ENCODE results near the gene ZSCAN16. TPM values are rescaled to one million over a fixed set of nuclear protein-coding genes. Genes with fewer than 3 reads are reported as not detected.

The ZSCAN16 gene
- total and polyA plus RNA-seq, 2 of the 13 experiments (the other 11 are each of a cell fraction or from before 2014, with no cell fraction given): 5.7 to 12.7 TPM

- TF ChIP-seq ZNF292 (CRISPR knock-in tag; IDR thresholded peaks at IDR 0.05; ENCODE audit: borderline replicate concordance, low read depth) (peak; percentile 66; the same call in 1 of the 2 replicates), NFIB (CRISPR knock-in tag; IDR thresholded peaks at IDR 0.05; ENCODE audit: borderline replicate concordance) (no peak), ZNF260 (CRISPR knock-in tag; IDR thresholded peaks at IDR 0.05; ENCODE audit: borderline replicate concordance, low read depth) (no peak), ZNF562 (CRISPR knock-in tag; IDR thresholded peaks at IDR 0.05; ENCODE audit: borderline replicate concordance) (no peak), ZKSCAN1 (IDR thresholded peaks at IDR 0.05; ENCODE audit: low read length) (peak; percentile 72; the same call in 1 of the 2 replicates), ZNF83 (CRISPR knock-in tag; IDR thresholded peaks at IDR 0.05; ENCODE audit: borderline replicate concordance) (0 out of 2 replicates have a peak, but pooled peaks have one; percentile 78), ZMYM3 (CRISPR knock-in tag; IDR thresholded peaks at IDR 0.05) (no peak), PHF21A (CRISPR knock-in tag; IDR thresholded peaks at IDR 0.05) (peak; percentile 99), TAF1 (CRISPR knock-in tag; IDR thresholded peaks at IDR 0.05) (peak; percentile 93), JUNB (CRISPR knock-in tag; IDR thresholded peaks at IDR 0.05; ENCODE audit: borderline replicate concordance) (no peak), ATRX (CRISPR knock-in tag; IDR thresholded peaks at IDR 0.05; ENCODE audit: borderline replicate concordance) (no peak), ETV6 (CRISPR knock-in tag; conservative IDR thresholded peaks at IDR 0.05) (peak; percentile 86), ZNF230 (CRISPR knock-in tag; IDR thresholded peaks at IDR 0.05) (no peak), CENPT (CRISPR knock-in tag; IDR thresholded peaks at IDR 0.05; ENCODE audit: low read depth) (no peak; the same call in 1 of the 2 replicates), REPIN1 (CRISPR knock-in tag; IDR thresholded peaks at IDR 0.05; ENCODE audit: borderline replicate concordance, low read depth) (peak; percentile 87; the same call in 1 of the 2 replicates), ZNF263 (CRISPR knock-in tag; IDR thresholded peaks at IDR 0.05) (peak; percentile 64; the same call in 1 of the 2 replicates), ZNF790 (CRISPR knock-in tag; IDR thresholded peaks at IDR 0.05; ENCODE audit: borderline replicate concordance) (peak; percentile 90; the same call in 1 of the 2 replicates), RARA (CRISPR knock-in tag; IDR thresholded peaks at IDR 0.05) (peak; percentile 69), CSRNP2 (CRISPR knock-in tag; conservative IDR thresholded peaks at IDR 0.05; ENCODE audit: low read depth) (no peak), ZNF234 (CRISPR knock-in tag; conservative IDR thresholded peaks at IDR 0.05) (no peak), MEIS2 (CRISPR knock-in tag; IDR thresholded peaks at IDR 0.05) (no peak; the same call in 1 of the 2 replicates), GATA4 (IDR thresholded peaks at IDR 0.05; ENCODE audit: borderline replicate concordance, low read depth) (peak; percentile 73; the same call in 1 of the 2 replicates), IRF2 (CRISPR knock-in tag; IDR thresholded peaks at IDR 0.05) (peak; percentile 97), TFE3 (CRISPR knock-in tag; IDR thresholded peaks at IDR 0.05) (peak; percentile 65; the same call in 1 of the 2 replicates), PLRG1 (conservative IDR thresholded peaks at IDR 0.05) (no peak), ZKSCAN5 (CRISPR knock-in tag; IDR thresholded peaks at IDR 0.05) (no peak), ZNF607 (CRISPR knock-in tag; IDR thresholded peaks at IDR 0.05; ENCODE audit: borderline replicate concordance) (peak; percentile 80; the same call in 1 of the 2 replicates), ZNF44 (CRISPR knock-in tag; IDR thresholded peaks at IDR 0.05) (peak; percentile 77; the same call in 1 of the 2 replicates), SMARCC2 (IDR thresholded peaks at IDR 0.05) (no peak)
These were observed 12.4 kb downstream of the ZSCAN16 start (continued) for GRCh38 chr6:28136585-28137504.
